ENCODE data around the gene CPZ. TPM values are rescaled to one million over a fixed set of nuclear protein-coding genes. Genes with fewer than 3 reads are reported as not detected.

The CPZ gene
- total RNA-seq, 3 donors from 2014 or later: 2.9 to 13.4 (median 7.5) TPM

DNA sequence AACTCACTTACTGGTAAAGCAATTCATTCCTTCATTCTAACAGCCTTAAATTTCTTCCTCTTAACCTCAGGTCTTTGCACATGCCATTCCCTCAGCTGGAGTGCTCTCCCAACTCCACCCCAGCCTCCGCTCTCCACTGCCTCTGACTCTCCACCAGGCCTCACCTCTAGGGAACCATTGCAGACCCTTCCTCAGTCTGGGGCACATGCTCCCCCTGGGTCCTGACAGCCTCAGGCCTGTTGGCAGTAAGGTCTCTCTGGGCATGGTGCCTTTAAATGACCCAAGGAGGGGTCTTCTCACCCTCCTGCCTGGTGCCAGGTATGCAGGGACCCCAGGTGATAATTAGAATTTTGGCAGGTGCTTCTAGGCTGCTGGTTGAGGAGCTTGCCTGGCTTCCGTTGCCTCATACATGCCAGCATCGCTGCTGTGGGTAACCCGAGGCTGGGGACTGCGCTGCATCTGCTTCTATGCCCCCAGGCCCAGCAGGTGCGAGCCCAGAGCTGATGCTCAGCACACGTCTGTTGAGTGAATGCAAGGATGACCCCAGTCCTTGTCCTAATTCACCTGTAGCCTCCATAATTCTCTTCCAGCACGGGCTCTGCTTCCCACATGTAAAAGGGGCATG lies 39.9 kb upstream of the CPZ start:
- intact Hi-C loops (cut with DNase I; ENCODE audit: low total_unique reads): no loop called here
- Histone ChIP-seq H3K36me3 (no peaks in the 10 kb centered on the region), H3K9me3 (no peaks in the 10 kb centered on the region), H3K4me3 (no peak overlapping the region), H3K27ac (no peak overlapping the region), H3K27me3 (no peaks in the 10 kb centered on the region), H3K4me1 (no peaks in the 10 kb centered on the region)
- TF ChIP-seq POLR2A (IDR thresholded peaks at IDR 0.05) (no peak), POLR2AphosphoS5 (IDR thresholded peaks at IDR 0.05) (no peak)
- TF ChIP-seq, protein P1, sequence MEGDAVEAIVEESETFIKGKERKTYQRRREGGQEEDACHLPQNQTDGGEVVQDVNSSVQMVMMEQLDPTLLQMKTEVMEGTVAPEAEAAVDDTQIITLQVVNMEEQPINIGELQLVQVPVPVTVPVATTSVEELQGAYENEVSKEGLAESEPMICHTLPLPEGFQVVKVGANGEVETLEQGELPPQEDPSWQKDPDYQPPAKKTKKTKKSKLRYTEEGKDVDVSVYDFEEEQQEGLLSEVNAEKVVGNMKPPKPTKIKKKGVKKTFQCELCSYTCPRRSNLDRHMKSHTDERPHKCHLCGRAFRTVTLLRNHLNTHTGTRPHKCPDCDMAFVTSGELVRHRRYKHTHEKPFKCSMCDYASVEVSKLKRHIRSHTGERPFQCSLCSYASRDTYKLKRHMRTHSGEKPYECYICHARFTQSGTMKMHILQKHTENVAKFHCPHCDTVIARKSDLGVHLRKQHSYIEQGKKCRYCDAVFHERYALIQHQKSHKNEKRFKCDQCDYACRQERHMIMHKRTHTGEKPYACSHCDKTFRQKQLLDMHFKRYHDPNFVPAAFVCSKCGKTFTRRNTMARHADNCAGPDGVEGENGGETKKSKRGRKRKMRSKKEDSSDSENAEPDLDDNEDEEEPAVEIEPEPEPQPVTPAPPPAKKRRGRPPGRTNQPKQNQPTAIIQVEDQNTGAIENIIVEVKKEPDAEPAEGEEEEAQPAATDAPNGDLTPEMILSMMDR (IDR thresholded peaks at IDR 0.05): no peak
- DNase-seq (ENCODE audit: low spot score in 2 of 2): no peak

DNA sequence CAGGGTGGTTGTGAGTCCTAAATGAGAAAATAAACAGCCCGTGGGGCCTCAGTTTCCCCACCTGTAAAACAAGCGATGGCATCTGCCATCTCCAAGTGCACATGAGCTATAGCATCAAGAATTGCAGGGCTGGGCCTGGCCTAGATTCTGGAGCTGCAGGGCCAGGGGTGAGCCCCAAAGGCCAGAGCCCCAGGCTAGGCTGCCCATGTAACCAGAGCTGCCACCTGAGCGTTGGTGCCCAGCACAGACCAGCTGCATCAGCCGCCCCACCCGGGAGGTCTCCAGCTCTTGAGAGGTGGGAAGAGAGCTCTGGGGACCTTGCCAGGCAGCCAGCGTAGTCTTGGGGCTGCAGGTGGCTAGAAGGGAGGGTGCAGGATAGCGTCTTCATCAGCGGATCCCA lies 39.3 kb upstream of the CPZ start:
- TF ChIP-seq, protein P1 (IDR thresholded peaks at IDR 0.05): no peak
- TF ChIP-seq POLR2A (IDR thresholded peaks at IDR 0.05): no peak
- TF ChIP-seq POLR2AphosphoS5 (IDR thresholded peaks at IDR 0.05): no peak
- intact Hi-C loops (cut with DNase I; ENCODE audit: low total_unique reads): no loop called here
- Histone ChIP-seq H3K27me3 (no peaks in the 10 kb centered on the region), H3K9me3 (no peaks in the 10 kb centered on the region), H3K27ac (no peak overlapping the region), H3K36me3 (no peaks in the 10 kb centered on the region), H3K4me1 (no peaks in the 10 kb centered on the region), H3K4me3 (no peak overlapping the region)
- DNase-seq (ENCODE audit: low spot score in 2 of 2): no peak

DNA sequence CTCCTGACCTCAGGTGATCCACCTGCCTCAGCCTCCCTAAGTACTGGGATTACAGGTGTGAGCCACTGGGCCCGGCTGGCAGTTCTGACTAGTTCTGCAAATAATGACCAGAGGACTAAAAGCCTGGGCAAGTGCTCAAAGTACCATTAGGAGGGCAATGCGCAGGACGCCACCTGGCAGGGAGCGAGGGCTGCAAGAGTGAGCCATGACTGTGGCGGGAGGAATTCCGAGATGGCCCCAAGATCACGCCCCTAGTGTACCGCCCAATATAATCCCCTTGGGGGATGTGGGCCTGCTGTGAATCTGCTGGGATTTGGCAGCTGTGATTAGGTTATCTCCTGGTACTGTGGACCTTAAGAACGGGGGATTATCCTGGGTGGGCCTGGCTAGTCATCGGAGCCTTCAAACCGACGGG lies 38.6 kb upstream of the CPZ start:
- no peaks in the 10 kb centered on the region for H3K36me3 ChIP-seq
- no peak overlapping the region for H3K27ac ChIP-seq
- H3K4me3 ChIP-seq: no peak overlapping the region
- no peak for DNase-seq (ENCODE audit: low spot score in 2 of 2)
- no peaks in the 10 kb centered on the region for H3K27me3 ChIP-seq
- intact Hi-C loops (cut with DNase I; ENCODE audit: low total_unique reads): no loop called here
- H3K9me3 ChIP-seq: no peaks in the 10 kb centered on the region
- no peaks in the 10 kb centered on the region for H3K4me1 ChIP-seq
- TF ChIP-seq POLR2A (IDR thresholded peaks at IDR 0.05) (no peak), POLR2AphosphoS5 (IDR thresholded peaks at IDR 0.05) (no peak)
- TF ChIP-seq, protein P1 (IDR thresholded peaks at IDR 0.05): no peak

DNA sequence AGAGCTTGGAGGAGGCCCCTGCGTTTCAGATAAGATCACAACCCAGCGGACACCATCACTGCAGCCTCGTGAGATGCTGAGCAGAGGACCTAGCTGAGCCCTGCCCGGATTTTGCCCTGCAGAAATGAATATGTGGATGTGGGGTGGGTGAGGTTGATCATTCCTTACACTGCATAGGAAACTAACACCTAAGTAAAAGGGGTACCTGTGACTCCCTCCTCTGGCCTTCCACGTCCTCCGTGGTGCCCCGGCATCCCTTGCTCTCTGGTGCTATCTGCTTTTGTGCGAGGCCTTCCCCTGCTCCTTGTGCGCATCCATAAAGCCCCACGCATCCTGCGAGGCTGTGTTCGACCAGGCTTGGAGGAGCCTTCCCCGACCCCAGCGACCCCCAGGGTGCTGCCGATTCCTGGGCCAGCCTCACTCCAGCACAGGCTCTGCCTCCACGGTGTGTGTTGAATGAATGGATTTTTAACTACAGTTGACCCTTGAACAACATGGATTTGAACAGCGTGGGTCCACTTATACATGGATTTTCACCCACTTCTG lies 37.9 kb upstream of the CPZ start:
- H3K4me1 ChIP-seq: no peaks in the 10 kb centered on the region
- intact Hi-C loops (cut with DNase I; ENCODE audit: low total_unique reads): no loop called here
- H3K27ac ChIP-seq: no peak overlapping the region
- H3K36me3 ChIP-seq: no peaks in the 10 kb centered on the region
- H3K27me3 ChIP-seq: no peaks in the 10 kb centered on the region
- TF ChIP-seq POLR2A (IDR thresholded peaks at IDR 0.05) (no peak), POLR2AphosphoS5 (IDR thresholded peaks at IDR 0.05) (no peak)
- TF ChIP-seq, protein P1 (IDR thresholded peaks at IDR 0.05): no peak
- H3K4me3 ChIP-seq: no peak overlapping the region
- no peaks in the 10 kb centered on the region for H3K9me3 ChIP-seq
- no peak for DNase-seq (ENCODE audit: low spot score in 2 of 2)

DNA sequence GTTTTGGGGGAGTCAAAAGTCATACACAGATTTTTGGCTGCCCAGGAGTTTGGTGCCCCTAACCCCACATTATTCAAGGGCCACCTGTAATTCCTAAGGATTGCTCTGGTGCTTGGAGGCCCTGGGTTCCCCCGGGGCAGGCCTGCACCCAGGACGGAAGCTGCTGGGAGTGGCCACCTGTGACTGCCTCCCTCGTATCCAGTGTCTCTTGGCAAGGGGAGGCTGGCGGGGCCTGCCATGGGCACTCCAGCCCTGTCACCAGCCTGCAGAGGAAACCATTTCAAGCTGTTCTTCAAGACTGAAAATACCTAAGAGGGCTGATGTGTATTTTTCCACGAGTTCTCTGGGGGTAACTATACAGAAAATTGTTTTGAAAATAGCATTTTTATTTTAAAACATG lies 36.8 kb upstream of the CPZ start:
- no peak overlapping the region for H3K4me3 ChIP-seq
- H3K4me1 ChIP-seq: no peaks in the 10 kb centered on the region
- DNase-seq (ENCODE audit: low spot score in 2 of 2): no peak
- no peaks in the 10 kb centered on the region for H3K27me3 ChIP-seq
- H3K36me3 ChIP-seq: no peaks in the 10 kb centered on the region
- no peaks in the 10 kb centered on the region for H3K9me3 ChIP-seq
- TF ChIP-seq POLR2AphosphoS5 (IDR thresholded peaks at IDR 0.05) (no peak), POLR2A (IDR thresholded peaks at IDR 0.05) (no peak)
- TF ChIP-seq, protein P1 (IDR thresholded peaks at IDR 0.05): no peak
- H3K27ac ChIP-seq: no peak overlapping the region
- intact Hi-C loops (cut with DNase I; ENCODE audit: low total_unique reads): no loop called here

Data from breast epithelium (tissue), 4 donors.